Fibroblast of villous mesenchyme (primary cell): ENCODE data around the gene PLAC9. TPM values are rescaled to one million over a fixed set of nuclear protein-coding genes. Genes with fewer than 3 reads are reported as not detected.

Source experiments
- DNase-seq: peaks from one replicate; pipeline ENCODE4 v3.0.0-alpha.2; 2010; ENCODE audit warnings: low read depth
- H3K4me3 ChIP-seq: 2 replicates; pipeline ENCODE4 v1.5.1; 2011; ENCODE audit warnings: low read depth, mild to moderate bottlenecking, low read length
- CTCF ChIP-seq: IDR thresholded peaks from 2 replicates; pipeline ENCODE4 v1.5.1; 2012; ENCODE audit warnings: low read depth, mild to moderate bottlenecking, low read length; ENCODE audit not compliant: insufficient read depth
- total RNA-seq: library from RNA; depleted of rRNA; stranded (reverse); fragments of >200 nt; gene quantifications from 2 replicates; pipeline ENCODE4 v1.2.3, GENCODE V29; 2012

The PLAC9 gene
- total RNA-seq, 1 donor, result 0.43 TPM

DNA sequence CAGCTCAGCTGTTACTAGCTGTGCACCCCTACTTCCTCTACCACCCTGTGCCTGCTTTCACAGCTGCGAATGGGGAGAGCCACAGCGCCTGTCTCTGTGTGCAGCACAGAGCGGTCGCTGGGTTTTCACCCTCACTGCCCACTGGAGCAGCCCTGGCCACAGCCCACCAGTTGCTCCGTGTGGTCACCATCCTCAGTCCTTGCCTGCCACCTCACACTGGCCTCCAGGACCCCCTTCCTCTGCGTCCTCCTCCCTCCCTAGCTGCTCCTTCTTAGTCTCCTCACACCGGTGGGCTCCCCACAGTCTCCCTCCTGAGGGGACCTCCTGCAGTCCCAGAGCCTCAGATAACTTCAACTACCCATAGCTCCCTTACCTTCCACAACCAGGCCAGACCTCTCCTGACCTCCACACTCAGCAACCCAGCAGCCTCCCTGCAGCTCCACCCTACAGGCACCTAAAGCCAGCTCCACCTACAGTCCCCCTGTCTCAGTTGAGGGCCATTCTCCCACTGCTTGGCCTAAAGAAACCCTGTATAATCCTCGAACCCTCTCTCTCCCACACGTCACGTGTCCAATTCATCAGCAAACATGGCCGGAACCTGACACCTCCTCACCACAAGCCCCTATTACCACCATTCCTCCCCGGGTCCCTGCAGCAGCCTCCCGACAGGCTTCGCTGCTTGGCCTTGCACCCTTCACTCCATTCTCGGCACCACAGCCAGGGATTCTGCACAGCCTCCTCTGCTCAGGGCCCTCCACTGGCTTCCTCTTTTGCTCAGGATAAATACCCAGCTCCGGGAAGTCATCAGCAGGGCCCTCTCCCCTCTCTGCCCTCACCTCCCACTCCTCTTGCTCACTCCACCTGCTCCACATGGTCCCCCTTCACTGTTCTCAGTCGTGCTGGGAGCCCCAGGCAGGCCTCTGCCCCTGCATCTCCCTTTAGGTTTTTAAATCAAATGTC lies 28.1 kb downstream of the PLAC9 start:
- no peak for TF ChIP-seq CTCF
- no peak for DNase-seq
- no peak overlapping the region for H3K4me3 ChIP-seq

GRCh38 chr10:80161321-80162083 lies 29.0 kb downstream of the PLAC9 start:
- peak; percentile 38 for TF ChIP-seq CTCF
- H3K4me3 ChIP-seq, result no peak overlapping the region
- DNase-seq, result peak; percentile 27

- no peak for TF ChIP-seq CTCF
- DNase-seq, result peak; percentile 97
- no peak overlapping the region for H3K4me3 ChIP-seq
These were observed 31.3 kb downstream of the PLAC9 start for GRCh38 chr10:80163741-80164341.

GRCh38 chr10:80164596-80164995 lies 32.1 kb downstream of the PLAC9 start:
- DNase-seq, result no peak
- TF ChIP-seq CTCF, result no peak
- no peak overlapping the region for H3K4me3 ChIP-seq

DNA sequence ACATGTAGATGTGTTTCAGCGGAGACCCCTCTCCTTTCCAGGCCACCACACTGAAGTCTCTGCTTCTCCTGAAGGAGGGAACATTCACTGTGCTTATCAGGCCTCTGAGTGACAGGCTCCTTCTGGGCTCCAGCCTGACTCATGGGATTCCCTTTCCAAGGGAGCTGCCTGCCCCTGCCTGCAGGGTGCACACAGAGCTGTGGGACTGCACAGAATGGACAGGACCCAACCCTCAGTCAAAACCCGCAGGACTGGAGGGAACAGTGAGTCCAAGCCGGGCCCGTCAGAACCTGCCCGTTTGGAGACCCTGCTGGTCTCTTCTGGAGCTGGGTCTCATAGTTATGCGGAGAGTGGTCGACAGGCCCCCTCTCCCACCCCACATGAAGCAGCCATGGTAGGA lies 32.6 kb downstream of the PLAC9 start:
- no peak overlapping the region for H3K4me3 ChIP-seq
- peak; percentile 18 for TF ChIP-seq CTCF
- peak; percentile 58 for DNase-seq

DNA sequence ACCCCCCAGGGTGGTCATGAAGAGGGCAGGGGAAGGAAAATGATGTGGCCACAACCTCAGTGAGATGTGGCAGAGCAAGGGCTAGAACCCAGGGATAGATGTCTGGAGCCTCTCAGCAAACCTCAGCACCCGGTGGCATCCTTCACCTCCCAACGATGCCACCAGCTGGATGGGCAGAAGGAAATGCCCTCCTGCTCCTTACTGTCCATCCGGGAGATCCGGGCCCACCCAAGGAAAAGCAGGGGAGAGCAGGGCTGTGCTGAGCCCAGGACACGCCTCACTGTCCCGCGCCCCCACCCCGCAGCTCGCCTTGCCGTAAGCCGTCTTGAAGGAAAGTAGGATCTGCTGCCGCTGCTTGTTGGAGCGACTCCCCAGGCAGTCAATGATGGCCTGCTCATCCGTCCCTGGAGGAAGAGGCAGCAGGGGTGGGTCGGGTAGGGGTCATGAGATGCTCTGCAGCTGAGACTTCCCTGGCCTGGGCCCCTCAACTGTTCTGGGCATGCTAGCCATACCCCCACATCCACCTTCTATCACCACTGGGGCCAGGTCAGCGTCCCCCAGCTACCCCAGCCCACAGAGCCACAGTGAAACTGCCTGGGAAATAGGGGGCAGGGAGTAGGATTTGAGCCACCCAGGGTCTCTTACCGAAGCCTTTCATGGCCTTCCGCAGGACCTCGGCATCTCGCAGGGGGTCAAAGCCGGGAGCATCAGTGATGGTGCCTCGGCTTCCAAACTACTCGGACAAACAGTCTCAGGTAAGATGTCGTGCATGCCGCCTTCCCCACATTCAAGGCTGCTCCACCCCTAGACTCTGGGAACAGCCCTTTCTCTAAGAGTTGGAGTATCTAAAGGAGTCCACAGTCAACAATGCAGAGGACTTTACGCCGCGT lies 34.3 kb downstream of the PLAC9 start:
- TF ChIP-seq CTCF, result no peak
- no peak for DNase-seq
- no peak overlapping the region for H3K4me3 ChIP-seq
